Measurements from ENCODE around the gene C19orf85.
"Not testable (repeated sequence)": the region's sequence is repeated elsewhere in the genome, so short reads cannot be mapped to it uniquely, and the experiment has no call there.

Gene C19orf85

GRCh38 chr19:55455576-55456235 is 8.8 kb downstream of the C19orf85 start:
- DNase-seq, result no peak

GRCh38 chr19:55454787-55455243 is 9.7 kb downstream of the C19orf85 start:
- peak; percentile 53 for DNase-seq

- no peak for DNase-seq
These were observed 10.9 kb downstream of the C19orf85 start for GRCh38 chr19:55453511-55454260.

GRCh38 chr19:55452749-55453346 is 11.7 kb downstream of the C19orf85 start:
- DNase-seq, result peak; percentile 96

- peak; percentile 45 for DNase-seq
These were observed 12.4 kb downstream of the C19orf85 start for GRCh38 chr19:55451965-55452748.

- no peak for DNase-seq
These were observed 13.2 kb downstream of the C19orf85 start for GRCh38 chr19:55451163-55451964.

GRCh38 chr19:55449469-55449868 is 15.1 kb downstream of the C19orf85 start:
- DNase-seq, result no peak

GRCh38 chr19:55448175-55448490 is 16.4 kb downstream of the C19orf85 start:
- not testable (repeated sequence) for DNase-seq

GRCh38 chr19:55447421-55448174 is 17.0 kb downstream of the C19orf85 start:
- peak; percentile 56 for DNase-seq

- DNase-seq, result no peak
These were observed 18.5 kb downstream of the C19orf85 start for GRCh38 chr19:55446060-55446459.

- DNase-seq, result no peak
These were observed 19.9 kb downstream of the C19orf85 start for GRCh38 chr19:55444646-55445045.

GRCh38 chr19:55443824-55444480 is 20.6 kb downstream of the C19orf85 start:
- no peak for DNase-seq

- DNase-seq, result peak; percentile 41
These were observed 21.3 kb downstream of the C19orf85 start, which contains the start of gene SHISA7 for GRCh38 chr19:55443045-55443823. Gene SHISA7, minus strand, starts transcription at chr19:55443300. Its CDS starts 437 bp downstream, at chr19:55442863.

GRCh38 chr19:55442372-55442961 is 22.1 kb downstream of the C19orf85 start:
- peak; percentile 12 for DNase-seq

GRCh38 chr19:55441692-55442321 is 22.7 kb downstream of the C19orf85 start:
- peak; percentile 71 for DNase-seq

- no peak for DNase-seq
These were observed 23.2 kb downstream of the C19orf85 start for GRCh38 chr19:55441319-55441691.

GRCh38 chr19:55440411-55441105 is 24.0 kb downstream of the C19orf85 start:
- DNase-seq, result no peak

- no peak for DNase-seq
These were observed 25.5 kb downstream of the C19orf85 start for GRCh38 chr19:55439052-55439451.

- no peak for DNase-seq
These were observed 27.1 kb downstream of the C19orf85 start for GRCh38 chr19:55437410-55437809.
